ENCODE results near the gene TMEM198.
A peak's percentile ranks its signal among the peaks of the same experiment; 100 is the strongest.

The TMEM198 gene

DNA sequence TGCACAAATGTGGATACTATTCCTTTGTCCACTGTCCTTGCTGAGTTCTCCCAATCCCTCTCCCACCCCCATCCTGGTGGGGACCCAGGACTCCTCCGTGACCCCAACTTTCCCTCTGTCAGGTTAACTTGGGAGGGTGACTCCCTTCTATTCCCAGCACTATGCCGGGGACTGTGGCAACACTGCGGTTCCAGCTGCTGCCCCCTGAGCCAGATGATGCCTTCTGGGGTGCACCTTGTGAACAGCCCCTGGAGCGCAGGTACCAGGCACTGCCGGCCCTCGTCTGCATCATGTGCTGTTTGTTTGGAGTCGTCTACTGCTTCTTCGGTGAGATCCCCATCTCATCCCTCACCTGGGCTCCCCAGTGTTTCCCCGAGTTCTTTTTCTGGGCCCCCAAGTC is 739 bp downstream of the TMEM198 start:
- DNase-seq (ENCODE audit: low read depth in 2 of 2): no peak

DNA sequence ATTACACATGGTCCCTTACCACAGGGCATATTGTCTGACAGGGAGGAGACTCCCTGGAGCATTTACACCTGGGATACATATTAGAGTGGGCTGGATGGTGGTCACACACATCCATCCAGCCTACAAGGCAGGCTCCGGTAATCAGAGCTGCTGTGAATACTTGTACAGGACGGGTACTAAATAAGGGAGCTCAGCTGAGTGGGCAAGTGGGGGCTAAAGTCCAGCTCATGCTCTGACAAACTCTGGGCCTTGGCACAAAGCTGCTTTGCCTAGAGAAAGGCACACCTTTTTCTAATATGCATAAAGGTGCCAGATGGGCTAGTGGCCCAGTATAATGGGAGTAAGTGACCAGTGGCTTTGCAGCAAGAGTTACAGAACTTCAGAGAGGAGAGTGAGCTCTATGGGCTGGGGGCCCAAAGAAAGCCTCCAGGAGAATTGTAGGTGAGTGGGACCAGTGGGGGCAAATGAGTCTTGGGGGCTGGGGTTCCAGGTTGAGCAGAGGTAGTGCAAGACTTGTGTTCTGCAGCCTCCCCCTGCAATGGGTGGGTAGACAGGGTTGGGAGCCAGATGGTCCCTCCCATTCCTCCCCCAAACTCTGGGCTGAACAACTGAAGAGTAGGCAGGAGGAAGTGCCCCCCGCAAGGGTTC is 1.6 kb downstream of the TMEM198 start:
- DNase-seq (ENCODE audit: low read depth in 2 of 2): no peak

DNA sequence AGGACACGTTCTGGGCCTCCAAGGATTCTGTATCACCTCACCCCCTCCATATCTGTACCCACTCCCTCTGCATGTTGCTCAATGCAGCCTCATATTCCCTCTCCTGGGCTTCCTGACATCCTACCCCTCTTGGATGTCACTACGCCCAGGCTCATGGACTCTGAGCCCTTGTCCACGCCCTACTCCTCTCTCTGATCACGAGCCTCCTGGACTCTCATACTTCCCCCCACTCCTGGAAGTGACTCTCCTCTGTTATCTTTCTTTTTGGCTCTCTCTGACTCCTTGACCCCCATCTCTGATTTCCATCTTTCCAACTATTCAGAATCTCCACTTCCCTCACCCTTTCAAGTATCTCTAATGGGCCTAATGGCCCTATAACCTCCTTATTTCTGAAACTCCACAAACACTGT is 2.1 kb downstream of the TMEM198 start:
- no peak for DNase-seq (ENCODE audit: low read depth in 2 of 2)

DNA sequence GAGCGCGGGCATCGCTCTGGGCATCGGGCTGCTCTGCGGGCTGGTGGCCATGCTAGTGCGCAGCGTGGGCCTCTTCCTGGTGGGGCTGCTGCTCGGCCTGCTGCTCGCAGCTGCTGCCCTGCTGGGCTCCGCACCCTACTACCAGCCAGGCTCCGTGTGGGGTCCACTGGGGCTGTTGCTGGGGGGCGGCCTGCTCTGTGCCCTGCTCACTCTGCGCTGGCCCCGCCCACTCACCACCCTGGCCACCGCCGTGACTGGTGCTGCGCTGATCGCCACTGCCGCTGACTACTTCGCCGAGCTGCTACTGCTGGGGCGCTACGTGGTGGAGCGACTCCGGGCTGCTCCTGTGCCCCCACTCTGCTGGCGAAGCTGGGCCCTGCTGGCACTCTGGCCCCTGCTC is 3.8 kb downstream of the TMEM198 start:
- DNase-seq (ENCODE audit: low read depth in 2 of 2): no peak

DNA sequence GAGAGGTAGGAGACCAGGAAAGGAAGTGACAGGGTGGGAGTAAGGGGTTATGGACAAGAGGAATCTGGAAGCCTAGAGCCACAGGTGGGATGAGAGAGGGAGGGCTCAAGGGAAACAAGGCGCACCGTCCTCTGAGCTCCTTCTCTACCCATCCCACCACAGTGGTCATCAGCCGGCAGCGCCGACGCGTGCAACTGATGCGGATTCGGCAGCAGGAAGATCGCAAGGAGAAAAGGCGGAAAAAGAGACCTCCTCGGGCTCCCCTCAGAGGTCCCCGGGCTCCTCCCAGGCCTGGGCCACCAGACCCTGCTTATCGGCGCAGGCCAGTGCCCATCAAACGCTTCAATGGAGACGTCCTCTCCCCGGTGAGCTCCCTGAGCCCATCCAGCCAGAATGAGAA is 5.2 kb downstream of the TMEM198 start:
- no peak for DNase-seq (ENCODE audit: low read depth in 2 of 2)

DNA sequence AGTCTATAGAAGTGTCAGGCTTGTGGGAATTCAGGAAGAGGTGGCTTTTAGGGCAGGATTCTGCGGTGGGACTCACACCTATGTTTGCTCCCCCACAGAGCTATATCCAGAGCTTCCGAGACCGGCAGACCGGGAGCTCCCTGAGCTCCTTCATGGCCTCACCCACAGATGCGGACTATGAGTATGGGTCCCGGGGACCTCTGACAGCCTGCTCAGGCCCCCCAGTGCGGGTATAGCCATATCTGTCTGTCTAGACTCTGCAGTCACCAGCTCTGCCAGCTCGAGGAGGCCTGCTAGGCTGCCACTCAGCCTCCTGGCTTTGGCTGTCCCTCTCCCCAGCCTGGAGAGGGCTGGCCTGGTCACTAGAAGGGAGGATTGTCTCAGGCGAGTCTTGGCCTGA is 5.8 kb downstream of the TMEM198 start:
- no peak for DNase-seq (ENCODE audit: low read depth in 2 of 2)

DNA sequence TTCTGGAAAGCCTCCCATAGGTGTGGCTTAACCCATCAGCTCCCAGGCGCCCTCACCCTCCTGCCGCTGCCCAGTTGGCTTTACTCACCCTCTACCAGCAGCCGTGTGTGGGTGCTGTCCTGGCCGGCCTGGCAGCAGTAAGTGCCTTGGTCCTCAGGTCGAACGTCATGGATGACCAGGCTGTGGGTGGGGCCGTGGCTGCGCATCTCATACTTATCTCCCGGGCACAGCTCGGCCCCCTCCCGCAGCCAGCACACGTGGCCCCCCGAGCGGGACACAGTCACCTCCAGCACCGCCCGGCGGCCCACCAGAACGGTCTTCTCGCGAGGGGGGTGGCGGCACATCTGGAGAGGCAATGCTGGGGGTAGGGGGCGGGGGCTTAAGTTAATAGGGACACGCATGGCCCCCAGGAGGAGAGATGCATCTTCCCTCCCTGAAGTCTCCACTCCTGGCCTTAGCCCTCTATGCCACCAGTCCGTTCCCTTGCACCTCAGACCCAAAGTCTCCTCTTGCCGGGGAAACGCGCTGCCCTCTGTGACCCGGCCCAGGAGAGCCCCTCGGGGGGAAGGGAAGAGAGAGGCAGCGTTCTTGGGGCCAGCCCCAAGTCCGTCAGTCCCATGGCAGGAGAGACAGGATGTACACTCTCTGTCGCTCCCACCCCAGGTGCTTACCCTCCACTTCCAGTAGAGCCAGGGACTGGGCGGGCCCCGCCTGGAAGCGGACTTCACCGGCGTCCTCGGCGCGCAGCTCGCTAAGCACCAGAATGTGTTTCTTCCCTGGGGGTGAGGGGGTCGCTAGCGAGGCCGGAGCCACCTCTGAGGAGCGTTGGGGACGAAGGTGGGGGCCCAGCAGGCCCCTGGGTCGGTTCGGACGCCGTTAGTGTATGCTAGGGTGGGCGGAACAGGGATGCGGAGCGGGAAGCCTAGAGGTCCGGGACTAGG is 7.9 kb downstream of the TMEM198 start:
- DNase-seq (ENCODE audit: low read depth in 2 of 2): no peak

DNA sequence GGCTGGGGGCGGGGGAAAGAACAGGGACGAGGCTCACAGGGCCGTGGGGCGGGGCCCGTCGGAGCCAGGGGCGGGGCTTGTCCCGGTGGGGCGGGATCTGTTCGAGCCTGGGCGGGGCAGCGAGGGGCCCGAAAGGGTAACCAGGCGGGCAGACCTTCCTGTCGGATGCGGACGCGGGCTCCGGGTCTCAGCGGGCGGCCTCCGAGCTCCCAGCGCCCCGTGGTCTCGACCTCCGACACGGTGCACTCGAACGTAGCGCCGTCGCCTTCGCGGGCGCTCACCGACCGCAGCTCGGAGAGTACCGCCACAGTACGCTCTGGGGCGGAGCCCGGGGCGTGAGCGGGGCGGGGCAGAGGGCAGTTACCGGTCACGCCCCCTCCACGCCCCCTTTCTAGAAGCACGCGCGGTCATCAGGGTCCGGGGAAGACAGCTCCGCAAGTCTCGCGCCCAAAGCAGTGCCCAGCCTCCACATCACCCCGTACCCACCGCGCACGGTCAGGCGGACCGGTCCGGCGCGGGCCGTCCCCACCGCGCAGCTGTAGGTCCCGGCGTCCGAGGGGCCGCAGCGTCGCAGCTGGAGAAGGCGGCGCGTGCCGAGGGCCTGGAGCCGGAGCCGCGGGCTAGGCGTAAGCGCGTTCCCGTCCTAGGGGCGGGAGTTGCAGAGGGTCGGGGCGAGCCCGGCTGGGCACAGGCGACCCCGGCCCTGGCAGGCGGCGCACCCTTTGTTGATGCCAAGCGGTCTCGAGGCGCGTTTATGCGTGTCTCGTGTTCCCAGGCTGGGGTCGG is 8.7 kb downstream of the TMEM198 start:
- DNase-seq (ENCODE audit: low read depth in 2 of 2): peak; percentile 68 to 81

DNA sequence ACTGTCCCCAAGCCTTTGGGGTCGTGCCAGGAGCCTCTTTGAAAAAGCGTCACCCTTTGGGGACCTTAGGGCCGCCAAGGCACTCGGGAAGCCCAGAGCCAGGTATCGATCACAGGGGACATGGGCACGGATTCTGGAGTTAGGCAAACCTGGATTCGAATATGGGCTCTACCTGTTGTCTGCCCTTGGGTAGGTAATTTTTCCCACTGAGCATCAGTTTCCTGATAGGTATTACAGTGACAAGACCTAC is 9.3 kb downstream of the TMEM198 start:
- DNase-seq (ENCODE audit: low read depth in 2 of 2): no peak

DNA sequence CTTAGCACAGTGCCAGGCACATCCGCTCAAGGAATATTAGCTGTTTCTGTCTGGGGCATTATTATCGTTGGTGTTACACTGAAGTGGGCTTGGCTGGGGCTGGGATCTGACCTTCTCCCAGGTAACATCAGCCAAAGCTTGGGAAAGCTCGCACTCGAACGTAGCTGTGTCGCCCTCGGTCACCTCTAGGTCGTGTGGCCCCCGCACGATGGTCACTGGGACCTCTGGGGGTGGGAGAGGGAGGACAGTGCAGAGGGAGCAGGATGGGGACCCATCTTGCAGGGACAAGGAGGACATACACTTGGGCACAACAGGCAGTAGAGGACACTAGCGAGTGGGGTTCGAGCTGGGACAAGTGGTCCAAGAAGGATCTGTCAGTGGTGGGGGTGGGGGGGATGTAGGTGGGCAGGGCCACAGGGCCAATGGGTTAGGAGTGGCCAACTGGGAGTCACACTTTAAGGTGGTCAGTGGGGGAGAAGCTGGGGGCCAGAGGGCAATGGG is 9.7 kb downstream of the TMEM198 start:
- no peak for DNase-seq (ENCODE audit: low read depth in 2 of 2)

DNA sequence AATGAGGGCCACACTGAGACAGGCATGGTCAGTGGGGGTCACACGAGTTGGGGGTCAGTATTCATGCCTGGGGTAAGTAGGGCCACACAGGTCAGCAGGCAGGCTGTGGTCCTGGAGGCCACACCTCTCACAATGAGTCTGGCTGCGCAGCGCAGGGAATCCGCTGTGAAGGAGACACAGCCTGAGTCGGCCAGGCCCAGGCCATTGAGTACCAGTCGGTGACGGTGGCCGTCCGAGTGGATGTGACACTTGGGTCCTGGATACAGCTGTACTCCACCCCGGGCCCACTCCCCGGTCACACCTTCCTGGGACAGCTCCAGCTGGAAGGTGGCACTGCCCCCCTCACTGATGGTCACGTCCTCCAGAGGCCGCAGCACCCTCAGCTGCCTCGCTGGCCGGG is 10.5 kb downstream of the TMEM198 start:
- DNase-seq (ENCODE audit: low read depth in 2 of 2): no peak

DNA sequence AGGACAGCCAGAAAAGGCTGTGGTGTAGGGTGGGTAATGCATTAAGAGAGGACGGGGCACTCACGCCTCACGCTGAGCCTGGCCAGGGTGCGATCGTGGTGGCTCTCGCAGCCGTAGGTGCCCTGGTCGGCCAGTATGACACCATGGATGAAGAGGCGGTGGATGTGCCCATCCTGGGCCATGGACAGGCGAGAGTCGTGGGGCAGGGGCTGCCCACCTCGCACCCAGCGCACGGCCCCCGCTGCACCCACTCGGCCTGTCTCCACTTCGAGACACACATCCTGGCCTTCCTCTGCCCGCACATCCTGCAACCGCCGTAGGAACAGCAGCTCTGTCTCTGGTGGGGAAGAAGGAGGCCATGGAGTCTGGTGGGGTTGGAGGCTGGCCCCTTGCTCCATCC is 12.1 kb downstream of the TMEM198 start:
- no peak for DNase-seq (ENCODE audit: low read depth in 2 of 2)

DNA sequence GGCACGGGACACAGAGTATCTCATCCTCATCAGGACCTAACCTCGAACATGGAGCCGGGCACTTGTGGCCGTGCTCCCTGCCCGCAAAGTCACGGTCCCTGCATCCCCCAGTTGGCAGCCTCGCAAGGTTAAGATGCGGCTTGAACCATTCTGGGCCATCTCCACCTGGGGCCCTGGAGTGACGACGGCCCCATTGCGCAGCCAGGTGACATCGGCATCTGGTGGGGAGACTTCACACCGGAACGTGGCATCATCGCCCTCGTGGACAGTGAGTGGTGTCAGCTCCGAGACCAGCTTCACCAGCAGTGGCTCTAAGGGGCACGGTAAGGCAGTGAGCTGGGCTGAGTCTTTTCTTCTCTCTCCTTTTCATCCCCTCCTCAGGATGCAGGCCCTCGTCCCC is 12.6 kb downstream of the TMEM198 start:
- DNase-seq (ENCODE audit: low read depth in 2 of 2): no peak

DNA sequence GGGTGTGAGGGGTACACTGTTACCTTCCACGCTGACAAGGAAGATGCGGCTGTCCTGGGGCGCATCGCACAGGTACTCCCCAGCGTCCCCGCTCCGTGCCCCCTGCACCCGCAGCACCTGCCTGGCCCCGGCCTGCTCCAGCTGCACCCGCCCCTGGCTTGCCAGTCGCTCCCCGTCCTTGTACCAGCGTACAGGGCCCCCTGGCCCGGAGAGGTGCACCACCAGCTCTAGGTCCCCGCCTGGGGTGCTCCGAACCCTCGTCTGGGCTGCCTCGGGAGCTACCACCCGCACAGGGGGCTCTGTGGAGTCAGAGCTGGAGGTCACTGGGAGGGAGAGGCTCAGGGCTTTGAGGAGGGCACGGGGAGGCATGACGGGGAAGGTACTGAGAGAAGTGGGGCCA is 13.5 kb downstream of the TMEM198 start:
- DNase-seq (ENCODE audit: low read depth in 2 of 2): no peak

DNA sequence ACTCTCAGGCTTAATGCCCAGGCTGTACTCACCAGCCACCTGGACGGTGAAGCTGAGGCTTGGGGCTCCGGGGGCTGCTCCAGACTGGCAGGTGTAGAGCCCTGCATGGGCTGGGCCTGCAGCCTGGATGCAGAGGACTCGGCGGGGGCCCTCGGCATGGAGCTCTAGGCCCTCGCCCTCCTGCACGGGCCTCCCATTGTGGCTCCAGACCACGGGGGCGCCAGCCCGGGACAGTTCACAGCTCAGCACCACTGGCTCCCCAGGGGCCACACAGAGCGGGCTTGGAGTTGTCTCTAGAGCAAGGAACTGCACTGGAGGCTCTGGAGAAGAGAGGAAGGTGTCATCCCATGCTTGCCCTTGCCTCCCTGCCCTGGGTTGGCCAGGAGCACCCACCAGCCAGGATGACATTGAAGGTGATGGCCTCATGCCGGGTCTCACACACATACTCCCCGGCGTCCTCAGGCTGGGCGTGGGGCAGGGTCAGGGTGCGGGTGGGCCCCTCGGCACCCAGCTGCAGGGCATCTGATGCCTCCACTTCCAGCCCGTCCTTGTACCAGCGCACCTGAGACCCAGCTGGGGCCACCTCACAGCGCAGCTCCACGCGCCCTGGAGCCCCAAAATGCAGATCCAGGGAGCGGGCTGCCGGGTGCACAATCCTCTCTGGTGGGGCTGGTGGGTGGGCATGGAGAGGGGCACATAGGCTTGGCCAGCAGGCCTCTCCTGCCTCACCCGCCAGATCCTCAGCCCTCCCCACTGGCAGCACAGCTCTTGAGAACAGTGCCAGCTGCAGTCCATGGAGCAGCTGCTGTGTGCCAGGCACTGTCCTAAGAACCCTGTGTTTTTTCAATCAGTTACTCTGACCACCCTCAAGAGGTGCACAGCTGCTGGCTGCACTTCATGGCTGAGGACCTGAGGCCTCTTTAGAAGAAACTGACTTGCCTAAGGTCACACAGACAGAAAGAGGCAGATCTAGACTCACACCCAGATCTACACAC is 14.3 kb downstream of the TMEM198 start:
- no peak for DNase-seq (ENCODE audit: low read depth in 2 of 2)

DNA sequence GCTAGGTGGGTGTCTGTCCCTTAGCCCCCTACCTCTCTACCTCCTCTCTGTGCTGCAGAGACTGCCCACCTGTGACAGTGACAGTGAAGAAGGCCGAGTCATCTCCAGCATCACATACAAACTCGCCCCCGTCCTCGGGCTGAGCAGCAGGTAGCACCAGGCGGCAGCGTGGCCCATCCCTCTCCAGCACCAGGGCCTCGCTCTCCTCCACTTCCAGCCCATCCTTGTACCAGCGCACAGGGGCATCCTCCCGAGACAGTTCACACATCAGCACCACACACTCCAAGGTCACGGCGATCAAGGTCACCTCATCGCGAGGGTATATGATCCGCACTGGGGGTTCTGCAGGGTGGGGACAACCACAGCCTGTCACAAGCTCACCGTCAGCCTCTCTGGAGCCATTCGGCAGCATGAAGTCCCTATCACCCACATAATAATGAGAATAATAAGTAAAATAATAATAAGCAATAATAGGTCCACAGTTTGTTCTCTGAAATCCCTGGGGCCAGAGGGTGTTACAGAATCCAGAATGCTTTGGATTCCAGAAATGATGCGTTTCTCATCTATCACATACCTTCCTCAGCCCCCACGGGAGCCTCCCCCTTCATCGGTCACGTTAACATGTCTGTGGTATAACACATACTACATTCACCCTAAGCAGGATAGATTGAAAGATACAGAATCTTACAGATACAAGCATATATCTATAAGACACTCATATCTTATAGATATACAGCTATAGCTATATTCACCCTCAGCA is 15.5 kb downstream of the TMEM198 start:
- no peak for DNase-seq (ENCODE audit: low read depth in 2 of 2)

DNA sequence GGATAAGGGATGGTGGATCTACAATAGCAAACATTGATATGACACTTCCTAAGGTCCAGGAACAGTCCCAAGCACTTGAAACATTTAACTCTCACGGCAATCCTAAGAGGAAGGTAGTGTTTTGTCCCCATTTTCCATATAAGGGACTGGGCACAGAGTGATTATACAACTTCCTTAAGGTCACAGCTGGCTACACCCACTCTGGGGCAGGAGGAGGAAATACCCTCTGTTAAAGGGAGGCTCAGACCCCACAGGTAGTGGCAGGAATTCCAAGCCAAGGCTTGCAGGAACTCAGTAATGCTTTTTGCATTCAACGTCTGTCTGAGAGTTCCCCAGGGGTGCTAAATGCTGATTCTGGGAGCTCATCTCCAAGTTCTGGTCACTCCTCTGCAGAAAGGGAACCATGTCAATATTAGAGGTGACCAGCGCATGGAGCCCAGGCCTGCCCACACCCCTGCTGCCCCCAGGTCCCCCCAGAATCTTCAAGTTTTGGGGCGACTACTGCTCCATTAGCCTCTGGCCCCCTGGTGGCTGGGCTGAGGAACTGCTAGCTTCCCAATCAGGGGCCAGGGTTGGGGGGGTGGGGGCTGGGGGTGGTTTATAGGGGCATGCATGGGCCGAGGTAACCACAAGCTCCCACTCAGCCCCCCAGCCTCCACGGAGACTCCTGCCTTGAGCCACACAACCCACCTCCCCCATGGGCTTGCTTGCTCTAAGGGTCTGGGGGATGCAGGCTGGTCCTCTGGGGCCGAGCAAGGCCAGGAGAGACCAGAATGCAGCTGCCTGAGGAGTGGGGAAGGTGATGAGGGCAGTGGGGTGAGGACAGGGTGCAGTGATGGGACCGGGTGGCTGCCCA is 16.4 kb downstream of the TMEM198 start:
- no peak for DNase-seq (ENCODE audit: low read depth in 2 of 2)

DNA sequence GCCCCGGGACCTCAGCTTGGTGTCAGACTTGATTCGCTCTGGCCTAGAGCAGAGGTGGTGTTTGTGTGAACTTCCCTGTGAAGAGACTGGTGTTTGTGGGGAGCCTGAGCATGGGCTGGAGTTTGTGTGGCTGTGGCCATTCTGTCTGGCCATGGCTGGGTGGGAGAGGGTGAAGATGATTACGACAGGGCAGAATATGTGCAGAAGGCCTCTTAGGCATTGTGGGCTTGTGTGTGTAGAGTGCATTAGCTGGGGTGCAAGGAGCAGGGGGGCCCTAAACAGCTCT is 17.0 kb downstream of the TMEM198 start:
- DNase-seq (ENCODE audit: low read depth in 2 of 2): no peak

DNA sequence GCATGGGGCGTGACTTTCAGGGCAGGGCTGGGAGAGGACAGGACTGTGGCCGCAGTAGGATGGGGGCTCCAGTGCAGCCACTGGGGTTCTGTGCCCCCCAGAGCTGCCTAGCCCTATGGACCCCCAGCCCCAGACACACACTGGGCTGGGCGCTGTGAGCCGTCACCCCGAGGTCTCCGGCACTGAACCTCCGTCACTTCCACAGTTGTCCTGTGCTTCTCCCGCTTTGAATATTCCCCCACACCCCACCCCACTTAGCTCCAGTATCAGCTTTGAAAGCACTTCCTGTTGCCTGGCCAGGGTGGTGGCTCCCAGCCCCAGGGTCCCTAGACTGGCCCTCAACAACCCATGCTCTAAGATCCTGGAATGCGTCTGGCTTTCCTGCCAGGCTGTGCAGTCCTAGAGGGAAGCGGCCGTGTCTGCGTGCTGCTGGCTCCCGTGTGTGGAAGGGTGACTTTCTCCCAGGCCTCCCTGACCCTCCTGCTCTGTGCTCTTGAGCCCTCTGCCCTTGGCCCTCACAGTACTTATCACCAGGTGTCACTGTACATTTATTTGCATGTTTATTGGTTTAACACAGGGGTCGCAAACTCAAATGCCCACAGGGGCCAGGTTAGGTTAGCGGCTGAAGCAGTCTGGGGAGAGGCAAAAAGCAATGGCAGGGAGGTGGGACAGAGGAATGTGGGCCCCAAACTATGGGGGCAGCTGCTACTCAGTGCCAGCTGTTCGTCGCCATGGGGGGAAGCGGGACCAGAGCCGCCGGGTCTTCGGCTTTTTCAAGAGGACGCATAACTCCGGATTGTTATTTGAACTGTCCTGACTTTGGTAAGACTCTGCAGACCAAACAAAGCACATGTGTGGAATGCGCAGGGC is 17.6 kb downstream of the TMEM198 start:
- no peak for DNase-seq (ENCODE audit: low read depth in 2 of 2)

Measured in stimulated activated CD4-positive, alpha-beta T cell treated with anti-CD3 and anti-CD28 coated beads, Interleukin-1b, Interleukin-23, amount 100 ng/mL, for 4 hours (primary cell).